Muscle of leg (tissue), 11 donors: ENCODE results near the gene TEAD2. TPM values are rescaled to one million over a fixed set of nuclear protein-coding genes. Genes with fewer than 3 reads are reported as not detected.
A peak's percentile ranks its signal among the peaks of the same experiment; 100 is the strongest.
"Not testable (repeated sequence)": the region's sequence is repeated elsewhere in the genome, so short reads cannot be mapped to it uniquely, and the experiment has no call there.

Experiments
- DNase-seq: peaks from one replicate; pipeline ENCODE4 v3.0.0; 2013
- H3K27ac ChIP-seq: one replicate; pipeline ENCODE4 v1.5.1; 2013; ENCODE audit warnings: mild to moderate bottlenecking, low read length, control low read depth
- H3K27me3 ChIP-seq: one replicate; pipeline ENCODE4 v1.6.1; 2013; ENCODE audit warnings: low read length; ENCODE audit not compliant: control insufficient read depth, insufficient read depth
- H3K36me3 ChIP-seq: one replicate; pipeline ENCODE4 v1.6.1; 2013; ENCODE audit warnings: low read length; ENCODE audit not compliant: control insufficient read depth, insufficient read depth
- H3K4me1 ChIP-seq: one replicate; pipeline ENCODE4 v1.6.1; 2013; ENCODE audit warnings: low read length; ENCODE audit not compliant: control insufficient read depth, insufficient read depth
- H3K4me3 ChIP-seq: one replicate; pipeline ENCODE4 v1.5.1; 2013; ENCODE audit warnings: low read length, control low read depth
- H3K9me3 ChIP-seq: replicated peaks from 2 replicates; pipeline ENCODE4 v1.6.1; 2013; ENCODE audit warnings: low read depth, low read length; ENCODE audit not compliant: control insufficient read depth
- WGBS: methylation state at CpG from one replicate; pipeline ENCODE4 v1.1.5; 2013; ENCODE audit warnings: missing lambda C conversion rate; ENCODE audit not compliant: insufficient coverage; 5-methylcytosine and 5-hydroxymethylcytosine counted together
- polyA plus RNA-seq, 8 donors: library from polyadenylated mRNA; unstranded; fragments of 120-200 nt; gene quantifications; one replicate each; pipeline versions ENCODE4 v1.2.1 to v1.2.3, GENCODE V29; 2013; ENCODE audit warnings: inconsistent platforms in 1 of 8, low replicate concordance in 1 of 8; ENCODE audit not compliant: insufficient read length in 8 of 8, insufficient read depth in 1 of 8
- total RNA-seq: library from RNA; stranded (reverse); fragments of 120-200 nt; gene quantifications from one replicate; pipeline ENCODE4 v1.2.4, GENCODE V29; 2013

Gene TEAD2
- total and polyA plus RNA-seq, 9 donors: 43.0 to 82.6 (median 74.0) TPM

DNA sequence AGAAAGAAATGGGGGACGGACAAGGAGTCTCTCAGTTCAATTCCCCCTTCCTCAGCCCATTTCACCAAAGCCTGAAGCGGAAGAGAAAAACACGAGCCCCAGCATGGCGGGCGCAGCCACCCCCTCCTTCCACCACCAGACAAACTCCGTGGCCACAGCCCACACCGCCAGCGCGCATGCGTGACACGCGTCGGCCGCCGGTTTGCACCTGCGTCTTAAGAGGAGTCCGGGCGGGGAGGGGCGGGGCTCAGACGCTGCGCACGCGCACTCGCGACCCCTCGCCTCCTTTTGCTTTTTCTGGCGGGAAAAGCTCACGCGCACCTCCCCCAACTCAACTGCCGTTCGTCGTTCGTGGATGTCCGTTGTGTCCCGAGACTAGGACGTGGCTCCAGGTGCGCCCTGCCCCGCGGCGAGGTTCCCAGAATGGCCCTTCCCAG lies 25.7 kb upstream of the TEAD2 start, which contains the start of gene KASH5:
KASH5 (plus strand) TSS at position 314 of the 437 bp plus-strand sequence. CDS start 2,635 bp downstream, outside the sequence.
- Histone ChIP-seq H3K27me3 (peaks cover 18% of the 10 kb centered on the region), H3K4me3 (no peak within 1 kb of the TSS)
- WGBS: 50% methylated on average over 33 of the region's 40 CpGs

DNA sequence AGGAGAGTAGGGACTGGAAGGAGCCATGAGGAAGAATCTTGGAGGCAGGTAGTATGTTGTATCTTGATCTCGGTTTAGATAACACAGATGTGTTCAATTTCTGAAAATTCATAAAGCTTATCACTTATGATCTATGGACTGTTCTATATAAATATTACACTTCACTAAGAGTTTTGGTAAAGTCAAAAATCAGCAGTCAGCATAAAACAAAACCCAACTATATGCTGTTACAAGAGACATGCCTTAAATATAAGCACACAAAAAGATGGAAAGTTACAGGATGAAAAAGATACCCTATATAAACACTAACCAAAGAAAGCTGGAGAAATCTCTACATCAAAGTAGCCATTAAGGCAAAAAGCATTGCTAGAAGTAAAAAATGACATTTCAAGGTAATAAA lies 21.4 kb upstream of the TEAD2 start:
- Histone ChIP-seq H3K4me3 (no peak overlapping the region), H3K9me3 (peaks cover 10% of the 10 kb centered on the region), H3K36me3 (no peaks in the 10 kb centered on the region), H3K4me1 (no peaks in the 10 kb centered on the region), H3K27ac (no peak overlapping the region), H3K27me3 (peaks cover 7% of the 10 kb centered on the region)
- WGBS: no CpG with 5 or more reads among the region's 1 CpG
- no peak for DNase-seq

More for the DNA sequence above, 25.7 kb upstream of the TEAD2 start, which contains the start of gene KASH5:
- H3K27ac ChIP-seq: no peak within 1 kb of the TSS
- no peaks in the 10 kb centered on the region for H3K36me3 ChIP-seq
- peaks cover under 1% of the 10 kb centered on the region for H3K9me3 ChIP-seq
- H3K4me1 ChIP-seq: no peaks in the 10 kb centered on the region
- DNase-seq: peak; percentile 72

GRCh38 chr19:49382639-49383038 lies 20.4 kb upstream of the TEAD2 start:
- Histone ChIP-seq H3K27me3 (peaks cover 3% of the 10 kb centered on the region), H3K9me3 (peaks cover 10% of the 10 kb centered on the region), H3K27ac (no peak overlapping the region), H3K36me3 (no peaks in the 10 kb centered on the region), H3K4me3 (no peak overlapping the region), H3K4me1 (no peaks in the 10 kb centered on the region)
- no CpG with 5 or more reads among the region's 5 CpGs for WGBS
- DNase-seq: no peak

DNA sequence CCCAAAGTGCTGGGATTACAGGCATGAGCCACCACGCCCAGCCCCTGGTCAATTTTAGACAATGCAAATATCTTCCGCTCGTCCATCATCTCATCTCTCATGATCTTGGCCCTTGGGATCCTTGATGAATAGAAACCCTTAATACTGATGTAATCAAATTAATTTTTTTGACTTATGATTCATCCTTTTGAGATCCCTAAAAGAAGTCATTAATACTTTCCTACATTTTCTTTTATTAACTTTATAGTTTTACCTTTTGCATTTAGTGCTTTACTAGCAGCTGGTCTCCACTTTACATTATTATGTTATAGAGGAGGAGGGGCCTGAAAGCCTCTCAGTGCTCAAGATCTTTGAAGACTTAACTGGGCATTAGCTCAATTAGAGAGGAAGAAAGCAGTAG lies 18.2 kb upstream of the TEAD2 start:
- no peak for DNase-seq
- Histone ChIP-seq H3K27me3 (peaks cover 2% of the 10 kb centered on the region), H3K4me1 (no peaks in the 10 kb centered on the region), H3K9me3 (peaks cover 10% of the 10 kb centered on the region), H3K4me3 (no peak overlapping the region), H3K27ac (no peak overlapping the region), H3K36me3 (no peaks in the 10 kb centered on the region)
- 84% methylated on average over 3 of the region's 3 CpGs for WGBS

- H3K9me3 ChIP-seq: peaks cover 10% of the 10 kb centered on the region
- no peaks in the 10 kb centered on the region for H3K4me1 ChIP-seq
- H3K4me3 ChIP-seq: no peak overlapping the region
- 20% methylated on average over 1 of the region's 3 CpGs for WGBS
- peak; percentile 64 for DNase-seq
- H3K36me3 ChIP-seq: no peaks in the 10 kb centered on the region
- no peaks in the 10 kb centered on the region for H3K27me3 ChIP-seq
- H3K27ac ChIP-seq: no peak overlapping the region
Measured at GRCh38 chr19:49378512-49378911, 16.3 kb upstream of the TEAD2 start.

DNA sequence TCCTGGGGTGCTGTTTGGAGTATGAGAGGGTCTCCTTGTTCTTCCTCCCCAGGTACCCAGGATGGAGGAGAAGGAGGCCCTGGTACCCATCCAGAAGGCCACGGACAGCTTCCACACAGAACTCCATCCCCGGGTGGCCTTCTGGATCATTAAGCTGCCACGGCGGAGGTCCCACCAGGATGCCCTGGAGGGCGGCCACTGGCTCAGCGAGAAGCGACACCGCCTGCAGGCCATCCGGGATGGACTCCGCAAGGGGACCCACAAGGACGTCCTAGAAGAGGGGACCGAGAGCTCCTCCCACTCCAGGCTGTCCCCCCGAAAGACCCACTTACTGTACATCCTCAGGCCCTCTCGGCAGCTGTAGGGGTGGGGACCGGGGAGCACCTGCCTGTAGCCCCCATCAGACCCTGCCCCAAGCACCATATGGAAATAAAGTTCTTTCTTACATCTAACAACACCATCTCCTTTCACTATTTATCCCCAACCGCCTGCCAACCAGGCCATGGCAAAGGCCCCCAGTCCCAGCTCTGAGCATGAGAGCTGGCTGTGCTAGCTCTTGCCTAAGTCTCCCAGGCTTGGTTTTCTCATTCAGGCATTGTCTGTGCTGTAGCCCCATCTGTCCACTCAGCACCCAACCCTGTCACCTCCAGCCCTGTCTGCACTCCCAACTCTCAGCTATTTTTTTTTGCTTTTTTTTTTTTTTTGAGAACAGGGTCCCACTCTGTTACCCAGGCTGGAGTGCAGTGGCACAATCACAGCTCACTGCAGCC lies 12.6 kb upstream of the TEAD2 start:
- no peaks in the 10 kb centered on the region for H3K4me1 ChIP-seq
- DNase-seq: no peak
- H3K36me3 ChIP-seq: no peaks in the 10 kb centered on the region
- no peak overlapping the region for H3K4me3 ChIP-seq
- peaks cover under 1% of the 10 kb centered on the region for H3K9me3 ChIP-seq
- WGBS: 79% methylated on average over 11 of the region's 16 CpGs
- H3K27me3 ChIP-seq: no peaks in the 10 kb centered on the region
- H3K27ac ChIP-seq: no peak overlapping the region

DNA sequence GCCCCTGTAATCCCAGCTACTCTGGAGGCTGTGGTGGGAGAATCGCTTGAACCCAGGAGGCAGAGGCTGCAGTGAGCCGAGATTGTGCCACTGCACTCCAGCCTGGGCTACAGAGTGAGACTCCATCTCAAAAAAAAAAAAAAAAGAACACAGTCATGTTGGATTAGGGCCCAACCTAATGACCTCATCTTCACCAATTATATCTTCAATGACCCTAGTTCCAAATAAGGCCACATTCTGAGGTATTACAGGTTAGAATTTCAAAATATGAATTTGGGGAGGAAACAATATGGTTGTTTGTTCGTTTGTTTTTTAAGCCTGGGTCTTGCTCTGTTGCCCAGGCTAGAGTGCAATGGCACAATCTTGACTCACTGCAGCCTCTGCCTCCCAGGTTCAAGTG lies 11.0 kb upstream of the TEAD2 start:
- not testable (repeated sequence) for H3K4me3 ChIP-seq, H3K27ac ChIP-seq, H3K36me3 ChIP-seq, H3K4me1 ChIP-seq, H3K27me3 ChIP-seq, DNase-seq
- WGBS: 83% methylated on average over 1 of the region's 3 CpGs
- peaks cover 12% of the 10 kb centered on the region for H3K9me3 ChIP-seq

DNA sequence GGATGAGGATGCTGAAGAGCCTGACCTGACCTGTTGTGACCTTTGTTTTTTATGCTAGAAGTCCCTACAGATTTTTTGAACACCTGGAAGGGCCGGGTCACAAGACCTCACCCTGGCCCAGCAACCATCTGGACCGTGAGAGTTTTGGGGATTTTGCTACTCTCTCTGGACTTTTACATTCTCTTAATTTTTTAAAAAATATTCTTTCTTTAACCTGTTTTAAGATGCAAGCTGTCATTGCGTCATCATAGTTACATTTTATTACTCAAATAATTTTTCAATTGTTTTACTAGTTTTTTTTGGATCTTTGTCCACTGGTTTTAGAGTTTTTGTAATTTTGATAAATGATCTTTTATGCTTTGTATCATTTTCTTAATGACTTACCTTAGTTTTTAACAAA lies 9.0 kb upstream of the TEAD2 start:
- no peaks in the 10 kb centered on the region for H3K27me3 ChIP-seq
- DNase-seq: no peak
- H3K36me3 ChIP-seq: no peaks in the 10 kb centered on the region
- H3K4me1 ChIP-seq: no peaks in the 10 kb centered on the region
- peaks cover 12% of the 10 kb centered on the region for H3K9me3 ChIP-seq
- no peak overlapping the region for H3K4me3 ChIP-seq
- no peak overlapping the region for H3K27ac ChIP-seq
- WGBS: 80% methylated on average over 1 of the region's 3 CpGs

DNA sequence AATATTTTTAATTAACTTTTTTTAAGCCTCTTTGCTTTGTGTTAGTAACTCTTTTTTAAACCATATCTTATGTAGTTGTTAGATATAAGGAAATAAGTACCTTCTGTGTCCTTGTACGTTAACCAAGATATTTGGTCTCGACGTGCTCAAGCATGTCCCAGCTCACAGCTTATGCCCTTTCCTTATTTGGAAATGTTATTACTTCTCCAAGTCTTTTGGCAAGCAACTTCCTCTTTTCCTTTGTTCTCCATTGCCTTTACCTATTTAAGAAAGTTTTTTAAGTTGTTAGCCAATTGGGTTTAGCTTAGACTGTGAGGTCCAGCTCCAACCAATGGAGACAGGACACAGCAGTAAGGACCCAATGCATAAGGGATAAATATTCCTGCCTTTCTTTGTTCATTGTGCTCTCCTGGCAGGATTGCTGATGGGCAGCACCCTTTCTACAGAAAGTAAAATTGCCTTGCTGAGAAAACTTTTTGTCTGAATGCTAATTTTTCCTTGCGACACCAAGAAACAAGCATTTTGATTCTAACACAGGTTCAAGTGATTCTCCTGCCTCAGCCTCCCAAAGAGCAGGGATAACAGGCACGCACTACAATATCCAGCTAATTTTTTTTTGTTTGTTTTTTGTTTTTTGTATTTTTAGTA lies 6.6 kb upstream of the TEAD2 start:
- H3K36me3 ChIP-seq: no peaks in the 10 kb centered on the region
- no peak for DNase-seq
- peaks cover 2% of the 10 kb centered on the region for H3K4me1 ChIP-seq
- H3K27ac ChIP-seq: no peak overlapping the region
- peaks cover 12% of the 10 kb centered on the region for H3K9me3 ChIP-seq
- H3K27me3 ChIP-seq: no peaks in the 10 kb centered on the region
- no peak overlapping the region for H3K4me3 ChIP-seq
- WGBS: 100% methylated on average over 1 of the region's 5 CpGs

DNA sequence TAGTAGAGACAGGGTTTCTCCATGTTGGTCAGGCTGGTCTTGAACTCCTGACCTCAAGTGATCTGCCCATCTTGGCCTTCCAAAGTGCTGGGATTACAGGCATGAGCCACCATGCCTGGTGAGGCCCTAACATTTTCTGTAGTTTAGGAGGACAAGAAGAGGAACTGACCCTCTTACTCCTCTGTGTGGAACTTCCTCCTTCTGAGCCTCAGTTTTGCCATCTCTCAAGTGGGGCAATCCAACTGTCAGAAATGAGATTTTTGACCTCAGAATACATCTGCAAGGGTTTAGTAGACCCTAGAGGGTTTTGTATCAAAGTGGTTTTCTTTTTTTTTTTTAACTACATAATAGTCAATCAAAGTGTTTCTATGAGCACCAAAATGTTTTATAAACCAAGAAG lies 3.9 kb upstream of the TEAD2 start:
- peaks cover 12% of the 10 kb centered on the region for H3K9me3 ChIP-seq
- peaks cover 2% of the 10 kb centered on the region for H3K27me3 ChIP-seq
- no peak overlapping the region for H3K4me3 ChIP-seq
- H3K27ac ChIP-seq: no peak overlapping the region
- DNase-seq: no peak
- H3K4me1 ChIP-seq: peaks cover 18% of the 10 kb centered on the region
- no peaks in the 10 kb centered on the region for H3K36me3 ChIP-seq
